Hematopoietic multipotent progenitor cell treated with erythropoietin and hydrocortisone succinate and interleukin-3 and kit ligand, for 4 days (in vitro differentiated cells): ENCODE results near the gene CD5L.

ENCODE experiments used
- DNase-seq: peaks from one replicate; pipeline ENCODE4 v3.0.0-alpha.2; 2015

The CD5L gene

GRCh38 chr1:157806431-157807149 lies 35.0 kb downstream of the CD5L start:
- no peak for DNase-seq

- no peak for DNase-seq
Observed at GRCh38 chr1:157803851-157804250, 37.8 kb downstream of the CD5L start.

- no peak for DNase-seq
Observed at GRCh38 chr1:157799996-157800395, 41.6 kb downstream of the CD5L start.

- no peak for DNase-seq
Observed at GRCh38 chr1:157798211-157798610, 43.4 kb downstream of the CD5L start.

- peak; percentile 28 for DNase-seq
Observed at GRCh38 chr1:157785248-157785647, 56.4 kb downstream of the CD5L start.

- DNase-seq, result no peak
Observed at GRCh38 chr1:157784801-157785200, 56.8 kb downstream of the CD5L start.

GRCh38 chr1:157782931-157783330 lies 58.7 kb downstream of the CD5L start:
- DNase-seq, result peak; percentile 68

- no peak for DNase-seq
Observed at GRCh38 chr1:157781048-157781447, 60.6 kb downstream of the CD5L start.
